ENCODE measurements around the gene YY1. TPM values are rescaled to one million over a fixed set of nuclear protein-coding genes. Genes with fewer than 3 reads are reported as not detected.

The YY1 gene
- total RNA-seq, 1 donor from 2014 or later, result 74.8 TPM

DNA sequence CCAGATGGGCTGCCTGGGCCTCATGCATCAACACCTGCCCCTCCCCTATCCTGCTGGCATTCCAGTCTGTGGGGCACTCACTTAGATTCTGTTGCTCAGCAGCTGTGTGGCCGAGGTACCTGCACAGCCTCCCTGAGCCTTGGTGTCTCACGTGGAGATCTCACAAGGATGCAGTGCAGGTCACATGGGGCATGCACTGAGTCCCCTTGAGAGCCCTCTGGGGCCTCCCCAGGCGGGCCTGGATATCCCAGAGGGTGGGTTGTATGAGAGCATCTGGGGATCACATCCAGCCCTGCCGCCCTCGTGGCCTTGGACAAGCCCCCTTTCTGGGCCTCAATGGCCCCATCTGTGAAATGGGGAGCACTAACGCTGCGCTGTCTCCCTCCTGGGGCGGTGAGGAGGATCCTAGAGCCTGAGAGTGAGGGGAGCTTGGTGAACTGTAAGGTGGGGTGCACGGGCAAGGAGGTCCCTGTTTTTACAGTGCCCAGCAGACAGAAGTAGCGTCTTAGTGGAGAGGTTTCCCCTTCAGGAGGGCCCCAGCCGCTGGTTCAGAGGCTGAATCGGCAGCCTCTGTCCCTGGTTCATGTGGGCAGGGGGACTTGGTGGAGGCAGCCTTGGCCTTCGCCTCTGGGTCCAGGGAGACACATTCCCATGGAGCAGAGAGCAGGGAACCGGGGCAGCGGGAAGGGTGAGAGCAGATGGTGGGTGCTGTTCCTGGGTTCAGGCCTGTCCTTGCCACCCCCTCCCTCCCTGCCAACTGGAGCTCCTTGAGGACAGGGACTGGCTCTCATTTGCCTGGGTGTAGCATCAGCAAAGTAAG, 83.4 kb downstream of the YY1 start:
- intact Hi-C loops (cut with DNase I), result no loop called here
- Histone ChIP-seq H3K4me1 (peaks cover 13% of the 10 kb centered on the region), H3K9me3 (no peaks in the 10 kb centered on the region), H3K4me3 (no peak overlapping the region), H3K36me3 (no peaks in the 10 kb centered on the region), H3K27ac (no peak overlapping the region), H3K27me3 (ENCODE audit: low read depth) (no peaks in the 10 kb centered on the region)
- no peak for DNase-seq
- ATAC-seq, result no peak
- no peak for TF ChIP-seq CTCF (IDR thresholded peaks at IDR 0.05)

DNA sequence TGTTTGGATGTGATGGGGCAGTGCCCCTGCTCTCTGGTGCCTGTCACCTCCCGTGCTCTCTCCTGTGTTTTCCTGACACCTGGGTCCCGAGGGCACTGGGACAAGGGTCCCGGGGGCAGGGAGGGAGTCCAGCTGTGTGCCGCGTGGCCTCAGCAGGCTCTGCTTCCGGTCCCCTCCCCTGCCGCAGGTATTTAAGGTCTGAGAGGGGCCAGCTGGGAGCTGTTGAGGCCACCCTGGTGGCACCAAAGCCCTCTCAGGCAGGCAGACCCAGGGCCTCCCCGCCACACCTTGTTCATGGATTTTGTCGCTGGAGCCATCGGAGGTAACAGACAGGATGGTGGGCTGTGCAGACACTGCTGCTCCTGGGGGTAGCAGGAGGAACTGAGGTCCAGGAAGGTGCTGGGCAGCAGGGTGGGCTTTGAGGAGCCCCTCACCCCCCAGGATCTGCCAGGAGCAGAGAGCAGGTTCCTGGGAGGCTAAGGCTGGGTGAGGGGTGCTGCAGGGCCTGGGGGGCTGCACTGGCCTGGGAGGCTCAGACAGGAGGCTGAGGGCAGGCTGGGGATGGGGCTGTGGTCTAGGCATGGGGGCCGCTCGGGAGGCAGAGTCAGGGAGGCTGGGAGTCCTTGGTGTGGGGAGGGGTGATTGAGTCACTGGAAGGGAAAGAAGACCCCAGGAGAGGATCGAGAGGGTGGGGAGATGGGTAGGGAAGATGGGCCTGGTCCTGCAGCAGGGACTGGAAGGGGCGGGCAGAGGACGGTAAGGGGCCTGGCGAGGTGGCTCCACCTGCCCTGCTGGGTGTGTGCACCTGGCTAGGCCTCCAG, 84.4 kb downstream of the YY1 start, which contains the start of gene SLC25A47:
Gene SLC25A47, plus strand, starts transcription at position 219 of the 821 bp plus-strand sequence. Its CDS starts 76 bp downstream, at position 295.
- TF ChIP-seq CTCF (IDR thresholded peaks at IDR 0.05), result no peak
- H3K4me3 ChIP-seq, result no peak within 1 kb of the TSS
- ATAC-seq, result no peak
- DNase-seq, result no peak
- H3K4me1 ChIP-seq, result peaks cover 4% of the 10 kb centered on the region
- H3K9me3 ChIP-seq, result no peaks in the 10 kb centered on the region
- no peaks in the 10 kb centered on the region for H3K27me3 ChIP-seq (ENCODE audit: low read depth)
- H3K27ac ChIP-seq, result no peak within 1 kb of the TSS
- intact Hi-C loops (cut with DNase I), result no loop called here
- no peaks in the 10 kb centered on the region for H3K36me3 ChIP-seq

DNA sequence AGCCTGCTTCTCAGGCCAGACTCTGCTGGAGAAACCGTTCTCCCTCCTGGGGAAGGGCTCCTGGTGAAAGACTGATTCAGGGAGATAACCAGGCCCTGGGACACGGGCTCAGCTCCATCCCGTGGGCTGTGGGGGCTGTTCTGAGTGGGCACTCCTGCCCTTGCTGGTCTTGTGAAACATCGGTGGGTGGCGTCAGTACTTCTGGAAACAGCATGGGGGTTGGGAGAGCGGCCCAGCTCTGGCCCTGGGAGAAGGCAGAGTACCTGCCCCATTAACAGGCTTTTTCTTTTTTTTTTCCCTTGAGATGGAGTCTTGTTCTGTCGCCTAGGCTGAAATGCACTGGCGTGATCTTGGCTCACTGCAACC, 85.0 kb downstream of the YY1 start:
- H3K36me3 ChIP-seq, result no peaks in the 10 kb centered on the region
- no peaks in the 10 kb centered on the region for H3K27me3 ChIP-seq (ENCODE audit: low read depth)
- DNase-seq, result no peak
- no peak for ATAC-seq
- no peak for TF ChIP-seq CTCF (IDR thresholded peaks at IDR 0.05)
- H3K27ac ChIP-seq, result no peak overlapping the region
- H3K4me1 ChIP-seq, result no peaks in the 10 kb centered on the region
- intact Hi-C loops (cut with DNase I), result no loop called here
- H3K9me3 ChIP-seq, result no peaks in the 10 kb centered on the region
- no peak overlapping the region for H3K4me3 ChIP-seq

DNA sequence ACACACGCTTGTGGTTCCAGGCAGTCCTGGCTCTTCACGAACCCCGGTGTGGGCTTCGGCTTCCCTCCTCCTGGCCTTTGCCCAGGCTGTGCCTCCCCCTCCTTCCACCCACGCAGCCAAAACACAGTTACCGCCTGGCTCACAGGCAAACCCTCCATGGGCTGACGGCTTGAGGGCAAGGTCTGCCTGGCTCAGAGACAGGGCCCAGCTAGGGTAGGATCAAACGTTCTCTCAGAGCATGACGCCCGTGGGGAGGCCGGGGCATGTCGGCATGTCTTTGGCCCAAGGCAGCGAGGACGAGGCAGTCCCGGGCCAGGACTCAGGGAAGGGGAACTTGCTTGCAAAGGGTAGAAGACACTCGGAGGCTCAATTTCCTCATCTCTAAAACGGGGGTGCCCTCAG, 86.3 kb downstream of the YY1 start:
- Histone ChIP-seq H3K27me3 (ENCODE audit: low read depth) (no peaks in the 10 kb centered on the region), H3K4me3 (no peak overlapping the region), H3K9me3 (no peaks in the 10 kb centered on the region), H3K36me3 (no peaks in the 10 kb centered on the region), H3K27ac (no peak overlapping the region), H3K4me1 (no peaks in the 10 kb centered on the region)
- no peak for TF ChIP-seq CTCF (IDR thresholded peaks at IDR 0.05)
- DNase-seq, result no peak
- no peak for ATAC-seq
- intact Hi-C loops (cut with DNase I), result no loop called here

- no peak for TF ChIP-seq CTCF (IDR thresholded peaks at IDR 0.05)
- Histone ChIP-seq H3K4me3 (no peak overlapping the region), H3K36me3 (no peaks in the 10 kb centered on the region), H3K27ac (no peak overlapping the region), H3K27me3 (ENCODE audit: low read depth) (no peaks in the 10 kb centered on the region), H3K4me1 (no peaks in the 10 kb centered on the region), H3K9me3 (no peaks in the 10 kb centered on the region)
- intact Hi-C loops (cut with DNase I), result no loop called here
- ATAC-seq (no peak), DNase-seq (no peak)
These were observed 87.0 kb downstream of the YY1 start for GRCh38 chr14:100325958-100326357.
